ENCODE results near the gene CGB3.
A peak's percentile ranks its signal among the peaks of the same experiment; 100 is the strongest.

Gene CGB3

GRCh38 chr19:48986211-48986610 is 37.9 kb downstream of the CGB3 start:
- no peak for DNase-seq

GRCh38 chr19:48985711-48986110 is 38.4 kb downstream of the CGB3 start:
- no peak for DNase-seq

GRCh38 chr19:48982280-48982679 is 41.9 kb downstream of the CGB3 start:
- no peak for DNase-seq

GRCh38 chr19:48977061-48977460 is 47.1 kb downstream of the CGB3 start:
- DNase-seq = no peak

GRCh38 chr19:48975947-48976847 is 47.9 kb downstream of the CGB3 start:
- DNase-seq = peak in 1 of 4 experiments; percentile 12

Data from activated naive CD4-positive, alpha-beta T cell (primary cell).